Cardiac atrium fibroblast (primary cell): ENCODE data around the gene QDPR. TPM values are rescaled to one million over a fixed set of nuclear protein-coding genes. Genes with fewer than 3 reads are reported as not detected.

Experiments used
- total RNA-seq: library from RNA; depleted of rRNA; stranded (reverse); fragments of >200 nt; gene quantifications from 2 replicates; pipeline ENCODE4 v1.2.3, GENCODE V29; 2015

The QDPR gene
- 9.6 and 18.8 TPM in 2 replicates for total RNA-seq

GRCh38 chr4:17511950-17512795, at the start of gene QDPR:
Gene QDPR (minus strand): TSS chr4:17512090. CDS start chr4:17512054, 36 bp downstream.

DNA sequence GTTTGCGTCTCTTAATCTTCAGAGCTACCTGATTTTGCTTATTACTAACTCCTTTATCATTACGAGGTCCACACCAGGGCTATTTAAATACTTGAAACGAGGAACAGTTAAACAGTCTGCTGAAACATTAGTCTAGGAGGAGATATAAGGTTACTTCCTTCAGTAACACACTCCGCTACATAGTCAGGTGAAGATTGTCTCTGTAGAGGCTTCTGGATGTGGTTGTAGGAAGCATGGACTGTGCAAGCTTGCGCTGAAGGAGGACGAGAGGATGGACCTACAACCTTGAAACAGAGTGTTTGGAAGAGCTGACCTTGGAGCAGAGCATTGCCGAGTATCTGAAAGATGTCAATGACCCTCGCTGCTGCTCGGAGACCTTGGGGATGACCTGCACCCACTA, 3.0 kb upstream of the QDPR start, which contains the start of gene CLRN2:
TSS of gene CLRN2 (plus strand) at position 301 of the 400 bp plus-strand sequence. CDS start 102 bp downstream, outside the sequence.

Other genes with a start within 250 kb of the QDPR start
- gene CLRN2, start 3.1 kb upstream of the QDPR start, total RNA-seq = not detected in 2 replicates
- gene LAP3, start 65.1 kb upstream of the QDPR start, total RNA-seq = 83.6 and 102 TPM in 2 replicates
- 3.2 and 14.4 TPM in 2 replicates for gene MED28, start 102.6 kb upstream of the QDPR start, total RNA-seq